HG02798 (cell line): ENCODE data around the gene MARK2.

Experiments
- ATAC-seq: cut with Tn5 transposase; IDR thresholded peaks from one replicate; pipeline ENCODE4 v1.9.1; 2021; ENCODE audit warnings: mild to moderate bottlenecking; ENCODE audit not compliant: unreplicated experiment, poor library complexity

MARK2 gene

GRCh38 chr11:63906087-63906486 lies 67.2 kb downstream of the MARK2 start:
- ATAC-seq: no peak

GRCh38 chr11:63906585-63906984 lies 67.7 kb downstream of the MARK2 start:
- ATAC-seq: no peak

- ATAC-seq: no peak
Observed at GRCh38 chr11:63907063-63907462, 68.2 kb downstream of the MARK2 start.

- no peak for ATAC-seq
Observed at GRCh38 chr11:63907808-63908530, 69.1 kb downstream of the MARK2 start.

GRCh38 chr11:63908631-63909401 lies 69.9 kb downstream of the MARK2 start:
- no peak for ATAC-seq

- ATAC-seq: no peak
Observed at GRCh38 chr11:63909591-63910506, 70.9 kb downstream of the MARK2 start.

- ATAC-seq: no peak
Observed at GRCh38 chr11:63910675-63911074, 71.8 kb downstream of the MARK2 start.

GRCh38 chr11:63911440-63911839 lies 72.5 kb downstream of the MARK2 start:
- no peak for ATAC-seq

GRCh38 chr11:63911876-63912275 lies 73.0 kb downstream of the MARK2 start:
- no peak for ATAC-seq

- no peak for ATAC-seq
Observed at GRCh38 chr11:63912678-63913077, 73.8 kb downstream of the MARK2 start.

- ATAC-seq: no peak
Observed at GRCh38 chr11:63913866-63914830, 75.2 kb downstream of the MARK2 start.

GRCh38 chr11:63914896-63915691 lies 76.2 kb downstream of the MARK2 start:
- no peak for ATAC-seq

GRCh38 chr11:63915961-63916836 lies 77.3 kb downstream of the MARK2 start:
- ATAC-seq: peak; percentile 15

- ATAC-seq: peak; percentile 52
Observed at GRCh38 chr11:63916837-63917691, 78.2 kb downstream of the MARK2 start, which contains the start of gene RCOR2. TSS of gene RCOR2 (minus strand) at chr11:63917164. CDS start at chr11:63916456, 708 bp downstream.

GRCh38 chr11:63917692-63918506 lies 79.0 kb downstream of the MARK2 start:
- ATAC-seq: no peak
